ENCODE data around the gene PAX6.

GRCh38 chr11:31764261-31764660, 46.9 kb downstream of the PAX6 start:
- no peak for TF ChIP-seq FOXP2 (optimal IDR thresholded peaks at IDR 0.05; ENCODE audit: borderline replicate concordance, extremely low read depth, extremely low read length, insufficient read depth)
- no peak for TF ChIP-seq POLR2AphosphoS5 (IDR thresholded peaks at IDR 0.05; ENCODE audit: low read depth, low read length)
- TF ChIP-seq TAF1 (IDR thresholded peaks at IDR 0.05; ENCODE audit: borderline replicate concordance, insufficient read depth, low read length) = no peak
- no peak for TF ChIP-seq REST (IDR thresholded peaks at IDR 0.05; ENCODE audit: insufficient read depth in 1 of 2, low read depth in 2 of 2, low read length in 2 of 2)
- TF ChIP-seq SIN3A (IDR thresholded peaks at IDR 0.05; ENCODE audit: borderline replicate concordance, insufficient read depth, low read length) = no peak
